ENCODE results near the gene CNTNAP2.

DNA sequence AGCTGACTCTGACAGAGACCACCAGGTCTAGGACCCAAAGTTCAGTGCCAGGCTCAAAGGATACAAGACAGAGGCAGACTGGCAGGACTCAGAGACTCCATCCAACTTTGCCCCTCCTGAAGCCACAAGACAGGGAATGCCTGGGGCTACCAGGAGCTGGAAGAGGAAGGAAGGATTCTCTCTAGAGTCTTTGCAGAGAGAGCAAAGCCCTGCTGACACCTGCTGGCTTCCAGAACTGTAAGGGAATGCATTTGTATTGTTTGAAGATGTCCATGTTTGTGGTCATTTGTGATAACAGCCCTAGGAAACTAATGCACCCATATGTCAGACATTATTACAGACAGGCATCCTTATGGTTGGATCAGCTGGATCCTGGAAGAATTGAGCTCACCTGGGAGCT is 2341.7 kb downstream of the CNTNAP2 start:
- no peak for TF ChIP-seq FOXP2 (optimal IDR thresholded peaks at IDR 0.05; ENCODE audit: control extremely low read depth, extremely low read length, insufficient read depth)
- no peak for TF ChIP-seq POLR2AphosphoS5 (IDR thresholded peaks at IDR 0.05; ENCODE audit: borderline replicate concordance, low read depth, low read length)
- no peak for TF ChIP-seq EZH2 (IDR thresholded peaks at IDR 0.05)
